Islet precursor cell (in vitro differentiated cells): ENCODE data around the gene KRT78.

Experiments used
- DNase-seq: peaks from one replicate; pipeline ENCODE4 v3.0.0-alpha.2; 2018

KRT78 gene

GRCh38 chr12:52811191-52812072 is 37.4 kb downstream of the KRT78 start:
- DNase-seq: no peak

GRCh38 chr12:52810554-52810953 is 38.2 kb downstream of the KRT78 start:
- DNase-seq: no peak

GRCh38 chr12:52809166-52809565 is 39.6 kb downstream of the KRT78 start:
- no peak for DNase-seq

- no peak for DNase-seq
Observed at GRCh38 chr12:52808573-52809160, 40.1 kb downstream of the KRT78 start.

GRCh38 chr12:52807544-52808470 is 41.0 kb downstream of the KRT78 start:
- DNase-seq: no peak

- no peak for DNase-seq
Observed at GRCh38 chr12:52806821-52807543, 41.8 kb downstream of the KRT78 start.

GRCh38 chr12:52806169-52806811 is 42.5 kb downstream of the KRT78 start:
- DNase-seq: no peak

- no peak for DNase-seq
Observed at GRCh38 chr12:52805739-52806138, 43.1 kb downstream of the KRT78 start.

- DNase-seq: no peak
Observed at GRCh38 chr12:52805000-52805399, 43.8 kb downstream of the KRT78 start.

- DNase-seq: no peak
Observed at GRCh38 chr12:52802442-52802841, 46.4 kb downstream of the KRT78 start.

GRCh38 chr12:52801773-52802172 is 47.0 kb downstream of the KRT78 start:
- no peak for DNase-seq

GRCh38 chr12:52800259-52800917 is 48.4 kb downstream of the KRT78 start:
- no peak for DNase-seq

GRCh38 chr12:52799505-52800211 is 49.1 kb downstream of the KRT78 start:
- no peak for DNase-seq

- peak; percentile 83 for DNase-seq
Observed at GRCh38 chr12:52798671-52799504, 49.9 kb downstream of the KRT78 start.

- no peak for DNase-seq
Observed at GRCh38 chr12:52798003-52798670, 50.7 kb downstream of the KRT78 start.

GRCh38 chr12:52797529-52797894 is 51.3 kb downstream of the KRT78 start:
- DNase-seq: no peak

GRCh38 chr12:52796839-52797528 is 51.8 kb downstream of the KRT78 start:
- no peak for DNase-seq

- DNase-seq: no peak
Observed at GRCh38 chr12:52796429-52796794, 52.4 kb downstream of the KRT78 start.
